A549 (cell line): ENCODE data around the gene SMAD6. TPM values are rescaled to one million over a fixed set of nuclear protein-coding genes. Genes with fewer than 3 reads are reported as not detected.

Experiments
- ATAC-seq, 2 experiments: fragments of 200-7000 bp in 1 of 2; fragments of >200 bp in 1 of 2; cut with Nextera tagmentation in 1 of 2; cut with Tn5 transposase in 1 of 2; 3 replicates each; pipeline versions ENCODE4 v1.8.0 to v1.9.1; 2018 to 2020; ENCODE audit warnings: mild to moderate bottlenecking in 1 of 2, moderate library complexity in 1 of 2
- CTCF ChIA-PET: fragments of 300-600 bp; sonication (Branson Sonifier 250); formaldehyde crosslinking; extraction: SDS; loops from one replicate; lab custom pipeline; 2021; ENCODE audit warnings: antibody characterized with exemption, inconsistent platforms; lab: Yijun Ruan, JAX
- POLR2A ChIA-PET: fragments of 350-600 bp; formaldehyde crosslinking; extraction: SDS; loops from one replicate; lab custom pipeline; 2021; ENCODE audit warnings: antibody characterized with exemption, inconsistent platforms; lab: Yijun Ruan, JAX
- DNase-seq, 2 experiments: peaks; one replicate each; pipeline versions ENCODE4 v3.0.0 to v3.0.0-alpha.2; 2011 to 2016; ENCODE audit warnings: low read depth in 1 of 2, low spot score in 1 of 2
- FAIRE-seq: peaks from 2 replicates; lab custom pipeline; 2011; peaks lifted over from hg19 to GRCh38; lab: Jason Lieb, UNC
- H3K27ac ChIP-seq, 2 experiments: fragments of >200 bp; sonication (Bioruptor Twin); formaldehyde crosslinking; 3 replicates each; pipeline ENCODE4 v1.5.1; 2016 to 2017
- H3K4me1 ChIP-seq: fragments of >200 bp; sonication (Bioruptor Twin); formaldehyde crosslinking; 3 replicates; pipeline ENCODE4 v1.6.1; 2016
- H3K4me2 ChIP-seq: fragments of >200 bp; sonication (Bioruptor Twin); formaldehyde crosslinking; 3 replicates; pipeline ENCODE4 v1.6.1; 2016
- H3K4me3 ChIP-seq: fragments of >200 bp; sonication (Bioruptor Twin); formaldehyde crosslinking; 3 replicates; pipeline ENCODE4 v1.5.1; 2016
- H3K9me3 ChIP-seq: fragments of >200 bp; sonication (Bioruptor Twin); formaldehyde crosslinking; 3 replicates; pipeline ENCODE4 v1.6.1; 2016
- BHLHE40 ChIP-seq: IDR thresholded peaks from 2 replicates; pipeline ENCODE4 v1.6.1; 2012; ENCODE audit warnings: low read depth, low read length, inconsistent platforms
- CHD2 ChIP-seq: fragments of 150-350 bp; IDR thresholded peaks from 2 replicates; pipeline ENCODE4 v1.6.1; 2014; ENCODE audit warnings: low read length; ENCODE audit not compliant: partially characterized antibody
- EHF ChIP-seq: fragments of 250-450 bp; sonication (Bioruptor Pico); IDR thresholded peaks from 2 replicates; pipeline ENCODE4 v1.5.0; 2020; ENCODE audit warnings: mild to moderate bottlenecking
- EHMT2 ChIP-seq: fragments of 200-600 bp; sonication (generic); IDR thresholded peaks from 2 replicates; pipeline ENCODE4 v1.6.1; 2016; ENCODE audit warnings: antibody characterized with exemption, low read depth, mild to moderate bottlenecking, moderate library complexity
- FOSB ChIP-seq: fragments of 250-450 bp; sonication (Bioruptor Pico); IDR thresholded peaks from 2 replicates; pipeline ENCODE4 v1.5.0; 2020; ENCODE audit warnings: mild to moderate bottlenecking, moderate library complexity
- FOXS1 ChIP-seq: fragments of 250-450 bp; sonication (Bioruptor Pico); IDR thresholded peaks from 2 replicates; pipeline ENCODE4 v1.5.0; 2020; ENCODE audit warnings: mild to moderate bottlenecking, moderate library complexity
- HDAC2 ChIP-seq: fragments of 200-600 bp; sonication (generic); IDR thresholded peaks from 2 replicates; pipeline ENCODE4 v1.6.1; 2016
- HOXB13 ChIP-seq: fragments of 250-450 bp; sonication (Bioruptor Pico); IDR thresholded peaks from 2 replicates; pipeline ENCODE4 v1.5.0; 2020; ENCODE audit warnings: low read depth, mild to moderate bottlenecking, moderate library complexity
- JUNB ChIP-seq: fragments of >200 bp; sonication (Bioruptor Twin); formaldehyde crosslinking; IDR thresholded peaks from 2 replicates; pipeline ENCODE4 v1.6.1; 2016
- KDM5A ChIP-seq: fragments of 200-600 bp; sonication (generic); IDR thresholded peaks from 2 replicates; pipeline ENCODE4 v1.6.1; 2016; ENCODE audit warnings: antibody characterized with exemption, mild to moderate bottlenecking
- MAFK ChIP-seq: fragments of 450-650 bp; IDR thresholded peaks from 2 replicates; pipeline ENCODE4 v1.6.1; 2014; ENCODE audit not compliant: partially characterized antibody
- NFE2L2 ChIP-seq: fragments of 150-350 bp; conservative IDR thresholded peaks from 2 replicates; pipeline ENCODE4 v1.6.1; 2014; ENCODE audit warnings: low read length
- NR3C1 ChIP-seq: fragments of >200 bp; sonication (Bioruptor Twin); formaldehyde crosslinking; IDR thresholded peaks from 3 replicates; pipeline ENCODE4 v1.6.1; 2017
- RAD21 ChIP-seq, 2 experiments: fragments of >200 bp in 1 of 2; sonication (Bioruptor Twin) in 1 of 2; formaldehyde crosslinking in 1 of 2; IDR thresholded peaks in 1 of 2; conservative IDR thresholded peaks in 1 of 2; 2 replicates in 1 of 2; 3 replicates in 1 of 2; pipeline ENCODE4 v1.6.1; 2012 to 2018; ENCODE audit warnings: inconsistent platforms in 1 of 2
- RFX5 ChIP-seq: fragments of 450-650 bp; IDR thresholded peaks from 2 replicates; pipeline ENCODE4 v1.7.1; 2014; ENCODE audit warnings: antibody characterized with exemption, mild to moderate bottlenecking, moderate library complexity
- SMC3 ChIP-seq: fragments of >200 bp; sonication (Bioruptor Twin); formaldehyde crosslinking; IDR thresholded peaks from 3 replicates; pipeline ENCODE4 v1.6.1; 2018; ENCODE audit warnings: inconsistent platforms
- TFCP2L1 ChIP-seq: fragments of 250-450 bp; sonication (Bioruptor Pico); IDR thresholded peaks from 2 replicates; pipeline ENCODE4 v1.5.0; 2021; ENCODE audit warnings: mild to moderate bottlenecking
- TP53 ChIP-seq: fragments of 250-450 bp; sonication (Bioruptor Pico); IDR thresholded peaks from 2 replicates; pipeline ENCODE4 v1.5.0; 2021; ENCODE audit warnings: mild to moderate bottlenecking, moderate library complexity
- ZFP36 ChIP-seq: fragments of 450-650 bp; IDR thresholded peaks from 2 replicates; pipeline ENCODE4 v1.6.1; 2014; ENCODE audit warnings: borderline replicate concordance; ENCODE audit not compliant: partially characterized antibody
- WGBS: methylation state at CpG from one replicate; pipeline ENCODE4 v1.1.6; 2017; ENCODE audit errors: missing lambda C conversion rate; 5-methylcytosine and 5-hydroxymethylcytosine counted together
- polyA plus RNA-seq, 4 experiments: library from polyadenylated mRNA; depleted of rRNA in 3 of 4; stranded (reverse); fragments of >200 nt; fragmentation: RNase III in 1 of 4; extraction: RNeasy Plus Mini Kit Qiagen cat#74134 plus additional on column Dnase treatment in 1 of 4; gene quantifications; 2 replicates in 3 of 4; 3 replicates in 1 of 4; pipeline ENCODE4 v1.2.3, GENCODE V29; 2011 to 2017
- TF ChIP-seq, protein P1 (sequence below): fragments of 450-650 bp; IDR thresholded peaks from 2 replicates; pipeline ENCODE4 v1.6.1; 2014; ENCODE audit warnings: antibody characterized with exemption
- TF ChIP-seq, protein P2 (sequence below): fragments of >200 bp; sonication (Bioruptor Twin); formaldehyde crosslinking; IDR thresholded peaks from 3 replicates; pipeline ENCODE4 v1.5.1; 2016
- TF ChIP-seq, protein P3 (sequence below): fragments of >200 bp; sonication (Bioruptor Twin); formaldehyde crosslinking; IDR thresholded peaks from 2 replicates; pipeline ENCODE4 v1.6.1; 2016
- TF ChIP-seq, protein P4 (sequence below): IDR thresholded peaks from 2 replicates; pipeline ENCODE4 v1.6.1; 2012; ENCODE audit warnings: low read depth, borderline replicate concordance

SMAD6 gene
- polyA plus RNA-seq, 2 of the 4 experiments (the other 2 are of a cell fraction) = 9.6 to 46.6 TPM

DNA sequence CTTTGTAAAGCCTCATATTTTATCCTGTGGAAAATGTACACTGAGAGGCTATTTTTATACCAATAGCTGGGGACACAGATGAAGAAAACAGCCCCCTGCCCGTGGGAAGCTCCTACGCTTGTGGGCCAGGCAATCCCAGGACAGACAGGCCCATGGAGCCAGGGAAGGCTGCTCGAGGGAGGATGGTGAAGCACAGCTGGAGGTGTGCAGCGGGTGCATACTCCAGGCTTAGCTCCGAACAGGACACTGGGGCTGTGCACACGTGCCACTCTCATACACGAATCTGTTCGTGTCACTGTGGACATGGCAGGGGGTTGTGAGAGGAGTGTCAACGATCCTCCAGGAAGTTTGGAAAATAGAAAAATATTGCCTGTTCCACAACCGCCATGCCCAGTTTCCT, 36.1 kb downstream of the SMAD6 start:
- ChIA-PET POLR2A (no interaction called here), CTCF (interaction anchor here (0.8 to 42.9 kb wide), 3 partner anchors 33 to 106 kb away, joined by 3 to 779 read pairs (median 3); partner anchors contain the start of gene SMAD6)
- Histone ChIP-seq H3K4me1 (peaks cover 27% of the 10 kb centered on the region), H3K4me2 (no peak overlapping the region), H3K27ac (0 out of 6 replicates have a peak overlapping the region, but pooled peaks of 1 of the 2 experiments have one; percentile 24), H3K4me3 (no peak overlapping the region), H3K9me3 (no peaks in the 10 kb centered on the region)
- ATAC-seq (no peak), FAIRE-seq (no peak), DNase-seq (no peak)
- WGBS = 93% methylated on average over 10 of the region's 10 CpGs
- TF ChIP-seq EHMT2 (no peak), FOSB (CRISPR knock-in tag) (no peak), RAD21 (conservative IDR thresholded peaks at IDR 0.05 in 1 of 2, IDR thresholded peaks at IDR 0.05 in 1 of 2) (no peak), HOXB13 (CRISPR knock-in tag) (no peak), BHLHE40 (no peak), TP53 (CRISPR knock-in tag) (no peak), HDAC2 (no peak), FOXS1 (CRISPR knock-in tag) (no peak), MAFK (no peak), SMC3 (no peak)
- TF ChIP-seq, protein P1, sequence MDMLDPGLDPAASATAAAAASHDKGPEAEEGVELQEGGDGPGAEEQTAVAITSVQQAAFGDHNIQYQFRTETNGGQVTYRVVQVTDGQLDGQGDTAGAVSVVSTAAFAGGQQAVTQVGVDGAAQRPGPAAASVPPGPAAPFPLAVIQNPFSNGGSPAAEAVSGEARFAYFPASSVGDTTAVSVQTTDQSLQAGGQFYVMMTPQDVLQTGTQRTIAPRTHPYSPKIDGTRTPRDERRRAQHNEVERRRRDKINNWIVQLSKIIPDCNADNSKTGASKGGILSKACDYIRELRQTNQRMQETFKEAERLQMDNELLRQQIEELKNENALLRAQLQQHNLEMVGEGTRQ = no peak

DNA sequence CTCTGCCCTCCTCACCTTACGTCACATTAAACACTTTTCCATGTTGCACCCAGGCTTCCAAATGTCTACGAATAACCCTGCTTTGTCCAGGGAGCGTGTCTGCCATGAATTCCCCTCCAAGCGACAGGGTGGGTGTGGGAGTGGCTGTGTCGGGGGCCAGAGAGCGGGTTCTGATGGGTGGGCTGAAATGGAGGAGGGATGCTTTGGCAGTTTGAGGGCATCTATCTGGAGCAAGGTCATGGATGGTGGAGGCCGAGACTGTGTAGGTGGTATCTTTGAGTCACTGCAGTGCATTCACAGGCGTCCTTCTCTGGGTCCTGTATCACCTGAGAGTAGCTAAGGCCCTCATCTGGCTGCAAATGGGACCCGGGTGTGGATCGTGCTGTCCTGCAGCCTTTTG, 36.6 kb downstream of the SMAD6 start:
- no peaks in the 10 kb centered on the region for H3K9me3 ChIP-seq
- H3K4me1 ChIP-seq = peaks cover 27% of the 10 kb centered on the region
- FAIRE-seq = no peak
- POLR2A ChIA-PET = no interaction called here
- H3K27ac ChIP-seq = 0 out of 6 replicates have a peak overlapping the region, but pooled peaks of 1 of the 2 experiments have one; percentile 24
- TF ChIP-seq, protein P2, sequence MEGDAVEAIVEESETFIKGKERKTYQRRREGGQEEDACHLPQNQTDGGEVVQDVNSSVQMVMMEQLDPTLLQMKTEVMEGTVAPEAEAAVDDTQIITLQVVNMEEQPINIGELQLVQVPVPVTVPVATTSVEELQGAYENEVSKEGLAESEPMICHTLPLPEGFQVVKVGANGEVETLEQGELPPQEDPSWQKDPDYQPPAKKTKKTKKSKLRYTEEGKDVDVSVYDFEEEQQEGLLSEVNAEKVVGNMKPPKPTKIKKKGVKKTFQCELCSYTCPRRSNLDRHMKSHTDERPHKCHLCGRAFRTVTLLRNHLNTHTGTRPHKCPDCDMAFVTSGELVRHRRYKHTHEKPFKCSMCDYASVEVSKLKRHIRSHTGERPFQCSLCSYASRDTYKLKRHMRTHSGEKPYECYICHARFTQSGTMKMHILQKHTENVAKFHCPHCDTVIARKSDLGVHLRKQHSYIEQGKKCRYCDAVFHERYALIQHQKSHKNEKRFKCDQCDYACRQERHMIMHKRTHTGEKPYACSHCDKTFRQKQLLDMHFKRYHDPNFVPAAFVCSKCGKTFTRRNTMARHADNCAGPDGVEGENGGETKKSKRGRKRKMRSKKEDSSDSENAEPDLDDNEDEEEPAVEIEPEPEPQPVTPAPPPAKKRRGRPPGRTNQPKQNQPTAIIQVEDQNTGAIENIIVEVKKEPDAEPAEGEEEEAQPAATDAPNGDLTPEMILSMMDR = no peak
- no peak for TF ChIP-seq ZFP36
- DNase-seq = no peak
- no peak overlapping the region for H3K4me3 ChIP-seq
- 91% methylated on average over 10 of the region's 10 CpGs for WGBS
- no peak overlapping the region for H3K4me2 ChIP-seq
- CTCF ChIA-PET = interaction anchor here (1.8 to 42.9 kb wide), 3 partner anchors 34 to 112 kb away, joined by 6 to 779 read pairs (median 10); partner anchors contain the start of gene SMAD6
- peak in 1 of 2 experiments; percentile 6; a peak in 1 of 6 replicates for ATAC-seq

DNA sequence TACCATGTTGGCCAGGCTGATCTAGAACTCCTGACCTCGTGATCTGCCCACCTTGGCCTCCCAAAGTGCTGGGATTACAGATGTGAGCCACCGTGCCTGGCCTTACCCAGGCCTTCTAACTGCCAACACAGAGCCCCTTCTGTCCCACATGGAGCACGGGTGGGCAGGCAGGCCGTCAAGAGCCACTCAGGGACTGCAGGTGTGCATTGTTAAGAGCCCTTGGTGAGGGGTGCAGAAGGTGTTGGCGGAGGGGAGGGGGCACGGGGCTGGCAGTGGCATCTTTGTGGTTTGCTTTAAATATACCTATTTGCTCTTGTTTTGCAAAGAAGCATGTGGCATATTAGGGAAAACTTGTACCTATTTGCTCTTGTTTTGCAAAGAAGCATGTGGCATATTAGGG, 37.3 kb downstream of the SMAD6 start:
- TF ChIP-seq ZFP36 = no peak
- TF ChIP-seq, protein P3, sequence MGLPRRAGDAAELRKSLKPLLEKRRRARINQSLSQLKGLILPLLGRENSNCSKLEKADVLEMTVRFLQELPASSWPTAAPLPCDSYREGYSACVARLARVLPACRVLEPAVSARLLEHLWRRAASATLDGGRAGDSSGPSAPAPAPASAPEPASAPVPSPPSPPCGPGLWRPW = no peak
- TF ChIP-seq RFX5 = no peak
- TF ChIP-seq BHLHE40 = no peak
- TF ChIP-seq CHD2 = no peak
- no peak for TF ChIP-seq FOXS1 (CRISPR knock-in tag)
- TF ChIP-seq, protein P2 = no peak
- no peak for TF ChIP-seq TP53 (CRISPR knock-in tag)
- no peak for TF ChIP-seq JUNB
- TF ChIP-seq, protein P4, sequence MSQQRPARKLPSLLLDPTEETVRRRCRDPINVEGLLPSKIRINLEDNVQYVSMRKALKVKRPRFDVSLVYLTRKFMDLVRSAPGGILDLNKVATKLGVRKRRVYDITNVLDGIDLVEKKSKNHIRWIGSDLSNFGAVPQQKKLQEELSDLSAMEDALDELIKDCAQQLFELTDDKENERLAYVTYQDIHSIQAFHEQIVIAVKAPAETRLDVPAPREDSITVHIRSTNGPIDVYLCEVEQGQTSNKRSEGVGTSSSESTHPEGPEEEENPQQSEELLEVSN = no peak
- no peak for TF ChIP-seq EHF (CRISPR knock-in tag)
- TF ChIP-seq, protein P1 = no peak
- no peak for TF ChIP-seq HDAC2
- TF ChIP-seq NR3C1 = no peak
- no peak for TF ChIP-seq NFE2L2
- no peak for TF ChIP-seq KDM5A
- TF ChIP-seq TFCP2L1 = no peak
- no peak for ATAC-seq
- Histone ChIP-seq H3K9me3 (no peaks in the 10 kb centered on the region), H3K27ac (no peak overlapping the region), H3K4me1 (peaks cover 33% of the 10 kb centered on the region), H3K4me3 (no peak overlapping the region), H3K4me2 (no peak overlapping the region)
- POLR2A ChIA-PET = no interaction called here
- CTCF ChIA-PET = interaction anchor here (1.0 to 42.9 kb wide), 6 partner anchors 10 to 111 kb away, joined by 3 to 779 read pairs (median 5); partner anchors contain the start of gene SMAD6
- no peak for FAIRE-seq
- no peak for DNase-seq
- 94% methylated on average over 6 of the region's 6 CpGs for WGBS
